ENCODE results near the gene CDH23.

GRCh38 chr10:71720288-71720687 lies 323.6 kb downstream of the CDH23 start:
- TF ChIP-seq, protein P1, sequence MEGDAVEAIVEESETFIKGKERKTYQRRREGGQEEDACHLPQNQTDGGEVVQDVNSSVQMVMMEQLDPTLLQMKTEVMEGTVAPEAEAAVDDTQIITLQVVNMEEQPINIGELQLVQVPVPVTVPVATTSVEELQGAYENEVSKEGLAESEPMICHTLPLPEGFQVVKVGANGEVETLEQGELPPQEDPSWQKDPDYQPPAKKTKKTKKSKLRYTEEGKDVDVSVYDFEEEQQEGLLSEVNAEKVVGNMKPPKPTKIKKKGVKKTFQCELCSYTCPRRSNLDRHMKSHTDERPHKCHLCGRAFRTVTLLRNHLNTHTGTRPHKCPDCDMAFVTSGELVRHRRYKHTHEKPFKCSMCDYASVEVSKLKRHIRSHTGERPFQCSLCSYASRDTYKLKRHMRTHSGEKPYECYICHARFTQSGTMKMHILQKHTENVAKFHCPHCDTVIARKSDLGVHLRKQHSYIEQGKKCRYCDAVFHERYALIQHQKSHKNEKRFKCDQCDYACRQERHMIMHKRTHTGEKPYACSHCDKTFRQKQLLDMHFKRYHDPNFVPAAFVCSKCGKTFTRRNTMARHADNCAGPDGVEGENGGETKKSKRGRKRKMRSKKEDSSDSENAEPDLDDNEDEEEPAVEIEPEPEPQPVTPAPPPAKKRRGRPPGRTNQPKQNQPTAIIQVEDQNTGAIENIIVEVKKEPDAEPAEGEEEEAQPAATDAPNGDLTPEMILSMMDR (IDR thresholded peaks at IDR 0.05; ENCODE audit: low read depth, low read length, poor library complexity, severe bottlenecking): no peak
- no peak for TF ChIP-seq EZH2phosphoT487 (IDR thresholded peaks at IDR 0.05; ENCODE audit: borderline replicate concordance, low read length)
